Right lobe of liver (tissue), 6 donors: ENCODE measurements around the gene HAND1. TPM values are rescaled to one million over a fixed set of nuclear protein-coding genes. Genes with fewer than 3 reads are reported as not detected.
"Not testable (repeated sequence)": the region's sequence is repeated elsewhere in the genome, so short reads cannot be mapped to it uniquely, and the experiment has no call there.

Source experiments
- ATAC-seq, 4 donors: fragments of 200-7000 bp; cut with Tn5 transposase; one replicate each; pipeline ENCODE4 v1.9.1; 2020; ENCODE audit warnings: mild to moderate bottlenecking in 4 of 4, moderate library complexity in 4 of 4
- DNase-seq, 3 donors: peaks; one replicate each; pipeline ENCODE4 v3.0.0-alpha.2; 2020
- H3K27ac ChIP-seq, 3 donors: fragments of 200-600 bp; one replicate each; pipeline ENCODE4 v1.8.0; 2022
- H3K27me3 ChIP-seq, 2 donors: fragments of 200-600 bp; one replicate each; pipeline ENCODE4 v1.8.0; 2022
- H3K36me3 ChIP-seq, 4 donors: fragments of 200-600 bp; sonication (generic) in 1 of 4; one replicate each; pipeline versions ENCODE4 v1.5.1 to v1.8.0; 2017 to 2022; ENCODE audit warnings: control low read depth in 1 of 4
- H3K4me1 ChIP-seq, 4 donors: fragments of 200-600 bp; sonication (generic) in 1 of 4; one replicate each; pipeline versions ENCODE4 v1.5.1 to v1.8.0; 2017 to 2022; ENCODE audit warnings: control low read depth in 1 of 4
- H3K4me3 ChIP-seq, 3 donors: fragments of 200-600 bp; one replicate each; pipeline ENCODE4 v1.8.0; 2022
- H3K9me3 ChIP-seq, 4 donors: fragments of 200-600 bp; sonication (generic) in 1 of 4; one replicate each; pipeline versions ENCODE4 v1.5.1 to v1.8.0; 2017 to 2022; ENCODE audit warnings: control low read depth in 1 of 4
- CTCF ChIP-seq, 4 donors: fragments of 200-600 bp in 3 of 4; fragments of 450-650 bp in 1 of 4; IDR thresholded peaks; one replicate each; pipeline versions ENCODE4 v1.5.1 to v1.8.0; 2016 to 2022; ENCODE audit warnings: antibody characterized with exemption in 4 of 4, mild to moderate bottlenecking in 2 of 4
- POLR2A ChIP-seq: fragments of 450-650 bp; IDR thresholded peaks from one replicate; pipeline ENCODE4 v1.6.1; 2017; ENCODE audit warnings: antibody characterized with exemption, mild to moderate bottlenecking
- WGBS: methylation state at CpG from one replicate; pipeline ENCODE4 v1.1.6; 2018; ENCODE audit warnings: low coverage, low lambda C conversion rate; ENCODE audit not compliant: insufficient coverage; ENCODE audit errors: missing lambda C conversion rate; 5-methylcytosine and 5-hydroxymethylcytosine counted together
- intact Hi-C, 2 donors: fragments of 100-400 bp; cut with DNase I; formaldehyde crosslinking; loops; one replicate each; pipeline versions ENCODE4 v1.11.2 to v1.14.1; 2022
- total RNA-seq, 6 experiments: library from RNA; depleted of rRNA in 2 of 6; stranded (reverse); fragments of >200 nt in 2 of 6; fragmentation: NEBNext Ultra II Directional in 3 of 6; extraction: Animal tissue kit (Norgen Biotek cat#: 25700) in 3 of 6; gene quantifications; one replicate each; pipeline versions ENCODE4 v1.1.0 to v1.2.4, GENCODE V29; 2016 to 2023
- donor health status: DM: no; HTN: yes; CAD: no.
- donor health status: DM: no; HTN: no; CAD: no.
- donor health status: DM: no; HTN: no; CAD: no.
- donor health status: DM: no; HTN: yes; CAD: no.
- donor health status: DM: no; HTN: yes; CAD: no.

HAND1 gene
- total RNA-seq, 6 experiments from 2014 or later = not detected

GRCh38 chr5:154517181-154517580 is 39.2 kb upstream of the HAND1 start:
- no peaks in the 10 kb centered on the region for H3K36me3 ChIP-seq
- no peaks in the 10 kb centered on the region for H3K27me3 ChIP-seq
- H3K9me3 ChIP-seq = no peaks in the 10 kb centered on the region
- H3K4me1 ChIP-seq = peaks cover 0 to 4% (median 2%) of the 10 kb centered on the region in 4 donors
- no peak overlapping the region for H3K4me3 ChIP-seq
- DNase-seq = no peak
- TF ChIP-seq CTCF (IDR thresholded peaks at IDR 0.05) (no peak), POLR2A (no peak)
- ATAC-seq = no peak
- H3K27ac ChIP-seq = no peak overlapping the region
- intact Hi-C loops = no loop called here
- 77% methylated on average over 4 of the region's 7 CpGs for WGBS

GRCh38 chr5:154516475-154516874 is 38.4 kb upstream of the HAND1 start:
- Histone ChIP-seq H3K27me3 (no peaks in the 10 kb centered on the region), H3K9me3 (no peaks in the 10 kb centered on the region), H3K27ac (no peak overlapping the region), H3K4me1 (peaks cover 0 to 4% (median 2%) of the 10 kb centered on the region in 4 donors), H3K4me3 (no peak overlapping the region), H3K36me3 (no peaks in the 10 kb centered on the region)
- intact Hi-C loops = no loop called here
- no peak for TF ChIP-seq CTCF (IDR thresholded peaks at IDR 0.05)
- no peak for TF ChIP-seq POLR2A
- no peak for DNase-seq
- WGBS = 94% methylated on average over 4 of the region's 5 CpGs
- ATAC-seq = no peak

GRCh38 chr5:154515488-154515887 is 37.5 kb upstream of the HAND1 start:
- H3K27ac ChIP-seq, DNase-seq, ATAC-seq, H3K4me1 ChIP-seq, H3K4me3 ChIP-seq, H3K9me3 ChIP-seq, intact Hi-C loops, H3K36me3 ChIP-seq, H3K27me3 ChIP-seq: not testable (repeated sequence)
- 52% methylated on average over 6 of the region's 6 CpGs for WGBS

- H3K9me3 ChIP-seq = no peaks in the 10 kb centered on the region
- intact Hi-C loops = no loop called here
- DNase-seq (no peak), ATAC-seq (no peak)
- no peaks in the 10 kb centered on the region for H3K27me3 ChIP-seq
- 20% methylated on average over 1 of the region's 2 CpGs for WGBS
- TF ChIP-seq POLR2A (no peak), CTCF (IDR thresholded peaks at IDR 0.05) (no peak)
- no peak overlapping the region for H3K4me3 ChIP-seq
- no peaks in the 10 kb centered on the region for H3K36me3 ChIP-seq
- H3K27ac ChIP-seq = no peak overlapping the region
- no peaks in the 10 kb centered on the region for H3K4me1 ChIP-seq
These were observed 36.3 kb upstream of the HAND1 start for GRCh38 chr5:154514331-154514730.

GRCh38 chr5:154513669-154514084 is 35.6 kb upstream of the HAND1 start:
- H3K4me1 ChIP-seq = no peaks in the 10 kb centered on the region
- H3K27me3 ChIP-seq = no peaks in the 10 kb centered on the region
- WGBS = 44% methylated on average over 4 of the region's 4 CpGs
- H3K9me3 ChIP-seq = no peaks in the 10 kb centered on the region
- no peak overlapping the region for H3K4me3 ChIP-seq
- ATAC-seq (no peak), DNase-seq (no peak)
- H3K27ac ChIP-seq = no peak overlapping the region
- intact Hi-C loops = no loop called here
- no peaks in the 10 kb centered on the region for H3K36me3 ChIP-seq
- TF ChIP-seq CTCF (IDR thresholded peaks at IDR 0.05) = no peak
- no peak for TF ChIP-seq POLR2A
